Measurements from ENCODE around the gene TSHZ2.
"Not testable (repeated sequence)": the region's sequence is repeated elsewhere in the genome, so short reads cannot be mapped to it uniquely, and the experiment has no call there.

TSHZ2 gene

GRCh38 chr20:53515749-53516148 is 543.6 kb downstream of the TSHZ2 start:
- no peak for TF ChIP-seq CTCF (IDR thresholded peaks at IDR 0.05; ENCODE audit: insufficient read depth, low read length, poor library complexity, severe bottlenecking)
- Histone ChIP-seq H3K27me3 (replicated peaks; ENCODE audit: control insufficient read depth, insufficient read depth, low read length) (no peaks in the 10 kb centered on the region; the same call in 1 of the 2 replicates), H3K4me3 (replicated peaks; ENCODE audit: low read depth, low read length) (no peak overlapping the region), H3K36me3 (ENCODE audit: control insufficient read depth, insufficient read depth, low read length) (no peaks in the 10 kb centered on the region)
- no peak for DNase-seq (ENCODE audit: extremely low read depth, insufficient read length)

- Histone ChIP-seq H3K4me3 (replicated peaks; ENCODE audit: low read depth, low read length) (no peak overlapping the region), H3K27me3 (replicated peaks; ENCODE audit: control insufficient read depth, insufficient read depth, low read length) (no peaks in the 10 kb centered on the region; the same call in 1 of the 2 replicates), H3K36me3 (ENCODE audit: control insufficient read depth, insufficient read depth, low read length) (no peaks in the 10 kb centered on the region)
- no peak for DNase-seq (ENCODE audit: extremely low read depth, insufficient read length)
- no peak for TF ChIP-seq CTCF (IDR thresholded peaks at IDR 0.05; ENCODE audit: insufficient read depth, low read length, poor library complexity, severe bottlenecking)
Observed at GRCh38 chr20:53517146-53517545, 545.0 kb downstream of the TSHZ2 start.

GRCh38 chr20:53521421-53521820 is 549.3 kb downstream of the TSHZ2 start:
- DNase-seq (ENCODE audit: extremely low read depth, insufficient read length); H3K4me3 ChIP-seq (replicated peaks; ENCODE audit: low read depth, low read length); H3K27me3 ChIP-seq (replicated peaks; ENCODE audit: control insufficient read depth, insufficient read depth, low read length); H3K36me3 ChIP-seq (ENCODE audit: control insufficient read depth, insufficient read depth, low read length): not testable (repeated sequence)

GRCh38 chr20:53522026-53522425 is 549.9 kb downstream of the TSHZ2 start:
- no peaks in the 10 kb centered on the region for H3K36me3 ChIP-seq (ENCODE audit: control insufficient read depth, insufficient read depth, low read length)
- TF ChIP-seq CTCF (IDR thresholded peaks at IDR 0.05; ENCODE audit: insufficient read depth, low read length, poor library complexity, severe bottlenecking) = no peak
- H3K27me3 ChIP-seq (replicated peaks; ENCODE audit: control insufficient read depth, insufficient read depth, low read length) = no peaks in the 10 kb centered on the region
- H3K4me3 ChIP-seq (replicated peaks; ENCODE audit: low read depth, low read length) = no peak overlapping the region
- DNase-seq (ENCODE audit: extremely low read depth, insufficient read length) = no peak

- H3K27me3 ChIP-seq (replicated peaks; ENCODE audit: control insufficient read depth, insufficient read depth, low read length) = no peaks in the 10 kb centered on the region
- no peak for TF ChIP-seq CTCF (IDR thresholded peaks at IDR 0.05; ENCODE audit: insufficient read depth, low read length, poor library complexity, severe bottlenecking)
- no peaks in the 10 kb centered on the region for H3K36me3 ChIP-seq (ENCODE audit: control insufficient read depth, insufficient read depth, low read length)
- H3K4me3 ChIP-seq (replicated peaks; ENCODE audit: low read depth, low read length) = no peak overlapping the region
- no peak for DNase-seq (ENCODE audit: extremely low read depth, insufficient read length)
Observed at GRCh38 chr20:53522696-53523095, 550.5 kb downstream of the TSHZ2 start.

GRCh38 chr20:53523615-53524014 is 551.5 kb downstream of the TSHZ2 start:
- H3K27me3 ChIP-seq (replicated peaks; ENCODE audit: control insufficient read depth, insufficient read depth, low read length); H3K4me3 ChIP-seq (replicated peaks; ENCODE audit: low read depth, low read length); H3K36me3 ChIP-seq (ENCODE audit: control insufficient read depth, insufficient read depth, low read length); DNase-seq (ENCODE audit: extremely low read depth, insufficient read length): not testable (repeated sequence)

GRCh38 chr20:53524589-53525312 is 552.6 kb downstream of the TSHZ2 start:
- no peaks in the 10 kb centered on the region for H3K27me3 ChIP-seq (replicated peaks; ENCODE audit: control insufficient read depth, insufficient read depth, low read length)
- no peak for DNase-seq (ENCODE audit: extremely low read depth, insufficient read length)

More at GRCh38 chr20:53524589-53525312, 552.6 kb downstream of the TSHZ2 start:
- no peak for TF ChIP-seq CTCF (IDR thresholded peaks at IDR 0.05; ENCODE audit: insufficient read depth, low read length, poor library complexity, severe bottlenecking)
- H3K36me3 ChIP-seq (ENCODE audit: control insufficient read depth, insufficient read depth, low read length) = no peaks in the 10 kb centered on the region
- no peak overlapping the region for H3K4me3 ChIP-seq (replicated peaks; ENCODE audit: low read depth, low read length)
